PC-9 (cell line): ENCODE data around the gene ATP10A. TPM values are rescaled to one million over a fixed set of nuclear protein-coding genes. Genes with fewer than 3 reads are reported as not detected.
"Not testable (repeated sequence)": the region's sequence is repeated elsewhere in the genome, so short reads cannot be mapped to it uniquely, and the experiment has no call there.

Source experiments
- BruUV-seq: library from RNA; stranded (reverse); fragments of 400-500 nt; replicated peaks from 2 replicates; lab custom pipeline; 2021; lab: Mats Ljungman, UMichigan
- CTCF ChIA-PET: fragments of 300-600 bp; sonication (Branson Sonifier 250); formaldehyde crosslinking; loops from one replicate; lab custom pipeline; 2022; ENCODE audit warnings: antibody characterized with exemption; lab: Charles Lee
- POLR2A ChIA-PET: fragments of 300-600 bp; sonication (Branson Sonifier 250); formaldehyde crosslinking; loops from one replicate; lab custom pipeline; 2022; ENCODE audit warnings: antibody characterized with exemption; ENCODE audit not compliant: unreplicated experiment; lab: Charles Lee
- DNase-seq, 2 experiments: peaks; one replicate each; pipeline versions ENCODE4 v3.0.0 to v3.0.0-alpha.2; 2015 to 2022; ENCODE audit warnings: mixed read lengths in 1 of 2
- H2AFZ ChIP-seq: fragments of 200-600 bp; sonication (generic); 2 replicates; pipeline ENCODE4 v1.8.1; 2017; ENCODE audit warnings: antibody characterized with exemption
- H3F3A ChIP-seq: fragments of 200-600 bp; sonication (generic); 2 replicates; pipeline ENCODE4 v1.8.1; 2017; ENCODE audit warnings: antibody characterized with exemption, mild to moderate bottlenecking, low read depth; ENCODE audit not compliant: insufficient read depth
- H3K27ac ChIP-seq: fragments of 200-600 bp; sonication (generic); 2 replicates; pipeline ENCODE4 v1.6.1; 2016; ENCODE audit warnings: mixed run types
- H3K27me3 ChIP-seq: fragments of 200-600 bp; sonication (generic); 2 replicates; pipeline ENCODE4 v1.6.1; 2016; ENCODE audit warnings: low read depth, mixed run types; ENCODE audit not compliant: insufficient read depth
- H3K36me3 ChIP-seq: fragments of 200-600 bp; sonication (generic); 2 replicates; pipeline ENCODE4 v1.6.1; 2016; ENCODE audit warnings: low read depth, mixed run types
- H3K4me1 ChIP-seq: fragments of 200-600 bp; sonication (generic); replicated peaks from 2 replicates; pipeline ENCODE4 v1.6.1; 2016; ENCODE audit warnings: mixed run types; ENCODE audit not compliant: insufficient read depth
- H3K4me2 ChIP-seq: fragments of 200-600 bp; sonication (generic); 2 replicates; pipeline ENCODE4 v1.6.1; 2017; ENCODE audit warnings: mixed run types
- H3K4me3 ChIP-seq: fragments of 200-600 bp; sonication (generic); 2 replicates; pipeline ENCODE4 v1.6.1; 2016; ENCODE audit warnings: mixed run types
- H3K79me2 ChIP-seq: fragments of 200-600 bp; sonication (generic); 2 replicates; pipeline ENCODE4 v1.6.1; 2017; ENCODE audit warnings: low read depth, mixed run types
- H3K9me2 ChIP-seq: fragments of 200-600 bp; sonication (generic); 2 replicates; pipeline ENCODE4 v1.8.1; 2017; ENCODE audit warnings: mild to moderate bottlenecking; ENCODE audit not compliant: insufficient read depth
- H3K9me3 ChIP-seq: fragments of 200-600 bp; sonication (generic); 2 replicates; pipeline ENCODE4 v1.8.1; 2016; ENCODE audit warnings: low read depth; ENCODE audit not compliant: insufficient read depth
- H4K20me1 ChIP-seq: fragments of 200-600 bp; sonication (generic); 2 replicates; pipeline ENCODE4 v1.8.1; 2017; ENCODE audit not compliant: insufficient read depth
- EZH2 ChIP-seq: fragments of 200-600 bp; sonication (generic); IDR thresholded peaks from 2 replicates; pipeline ENCODE4 v1.8.0; 2017; ENCODE audit warnings: antibody characterized with exemption, low read depth
- intact Hi-C: fragments of 100-400 bp; cut with micrococcal nuclease; formaldehyde crosslinking; loops from one replicate; pipeline ENCODE4 v1.10.0; 2022; ENCODE audit not compliant: unreplicated experiment
- total RNA-seq: library from RNA; stranded (reverse); gene quantifications from 2 replicates; pipeline ENCODE4 v1.2.3, GENCODE V29; 2021
- TF ChIP-seq, protein P1 (sequence below): fragments of 200-600 bp; sonication (generic); conservative IDR thresholded peaks from 2 replicates; pipeline ENCODE4 v1.6.1; 2017; ENCODE audit warnings: mixed run types, antibody characterized with exemption, mild to moderate bottlenecking, moderate library complexity

The ATP10A gene
- total RNA-seq, 1 experiment from 2014 or later = not detected

GRCh38 chr15:25772500-25772899 is 90.6 kb downstream of the ATP10A start:
- TF ChIP-seq, protein P1, sequence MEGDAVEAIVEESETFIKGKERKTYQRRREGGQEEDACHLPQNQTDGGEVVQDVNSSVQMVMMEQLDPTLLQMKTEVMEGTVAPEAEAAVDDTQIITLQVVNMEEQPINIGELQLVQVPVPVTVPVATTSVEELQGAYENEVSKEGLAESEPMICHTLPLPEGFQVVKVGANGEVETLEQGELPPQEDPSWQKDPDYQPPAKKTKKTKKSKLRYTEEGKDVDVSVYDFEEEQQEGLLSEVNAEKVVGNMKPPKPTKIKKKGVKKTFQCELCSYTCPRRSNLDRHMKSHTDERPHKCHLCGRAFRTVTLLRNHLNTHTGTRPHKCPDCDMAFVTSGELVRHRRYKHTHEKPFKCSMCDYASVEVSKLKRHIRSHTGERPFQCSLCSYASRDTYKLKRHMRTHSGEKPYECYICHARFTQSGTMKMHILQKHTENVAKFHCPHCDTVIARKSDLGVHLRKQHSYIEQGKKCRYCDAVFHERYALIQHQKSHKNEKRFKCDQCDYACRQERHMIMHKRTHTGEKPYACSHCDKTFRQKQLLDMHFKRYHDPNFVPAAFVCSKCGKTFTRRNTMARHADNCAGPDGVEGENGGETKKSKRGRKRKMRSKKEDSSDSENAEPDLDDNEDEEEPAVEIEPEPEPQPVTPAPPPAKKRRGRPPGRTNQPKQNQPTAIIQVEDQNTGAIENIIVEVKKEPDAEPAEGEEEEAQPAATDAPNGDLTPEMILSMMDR = no peak
- TF ChIP-seq EZH2 = no peak
- Histone ChIP-seq H3K4me1 (no peaks in the 10 kb centered on the region), H2AFZ (no peak overlapping the region), H3K4me3 (no peak overlapping the region), H3K36me3 (no peaks in the 10 kb centered on the region), H3K27me3 (peaks cover 33% of the 10 kb centered on the region), H4K20me1 (no peaks in the 10 kb centered on the region), H3K4me2 (no peak overlapping the region), H3K79me2 (no peaks in the 10 kb centered on the region), H3K9me2 (no peaks in the 10 kb centered on the region), H3F3A (no peaks in the 10 kb centered on the region), H3K27ac (no peak overlapping the region), H3K9me3 (no peaks in the 10 kb centered on the region)
- ChIA-PET CTCF (no interaction called here), POLR2A (no interaction called here)
- DNase-seq = no peak
- BruUV-seq = no TSS peak
- intact Hi-C loops = no loop called here

GRCh38 chr15:25771736-25772135 is 91.4 kb downstream of the ATP10A start:
- intact Hi-C loops, H3K27ac ChIP-seq, BruUV-seq, H3F3A ChIP-seq, H3K79me2 ChIP-seq, POLR2A ChIA-PET, DNase-seq, H3K4me3 ChIP-seq, H3K9me3 ChIP-seq, H3K4me1 ChIP-seq, CTCF ChIA-PET, H3K4me2 ChIP-seq, H2AFZ ChIP-seq, H4K20me1 ChIP-seq, H3K9me2 ChIP-seq, H3K36me3 ChIP-seq: not testable (repeated sequence)
- peaks cover 33% of the 10 kb centered on the region for H3K27me3 ChIP-seq

DNA sequence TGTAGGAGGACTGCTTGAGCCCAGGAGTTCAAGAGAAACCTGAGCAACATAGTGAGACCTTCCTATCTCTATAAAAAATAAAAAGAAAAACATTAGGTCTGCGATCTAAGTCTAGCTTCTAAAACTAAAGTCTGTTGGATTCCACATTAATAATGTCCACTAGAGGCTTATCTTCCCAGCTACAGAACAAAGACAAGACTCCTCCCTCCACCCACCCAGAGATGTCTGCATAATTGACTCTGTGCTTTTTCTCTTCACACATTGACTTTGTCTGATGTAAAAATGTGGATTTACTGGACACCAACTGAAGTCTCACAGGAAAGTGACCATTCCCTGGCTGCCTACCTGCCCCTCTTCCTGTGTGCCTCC is 91.8 kb downstream of the ATP10A start:
- Histone ChIP-seq H2AFZ (no peak overlapping the region), H3K27me3 (peaks cover 36% of the 10 kb centered on the region), H3K4me2 (no peak overlapping the region), H4K20me1 (no peaks in the 10 kb centered on the region), H3K9me3 (no peaks in the 10 kb centered on the region), H3K9me2 (no peaks in the 10 kb centered on the region), H3K4me3 (no peak overlapping the region), H3K36me3 (no peaks in the 10 kb centered on the region), H3K27ac (no peak overlapping the region), H3K4me1 (no peaks in the 10 kb centered on the region), H3K79me2 (no peaks in the 10 kb centered on the region), H3F3A (no peaks in the 10 kb centered on the region)
- BruUV-seq = no TSS peak
- TF ChIP-seq, protein P1 = no peak
- no peak for TF ChIP-seq EZH2
- ChIA-PET POLR2A (no interaction called here), CTCF (no interaction called here)
- DNase-seq = no peak
- intact Hi-C loops = no loop called here

DNA sequence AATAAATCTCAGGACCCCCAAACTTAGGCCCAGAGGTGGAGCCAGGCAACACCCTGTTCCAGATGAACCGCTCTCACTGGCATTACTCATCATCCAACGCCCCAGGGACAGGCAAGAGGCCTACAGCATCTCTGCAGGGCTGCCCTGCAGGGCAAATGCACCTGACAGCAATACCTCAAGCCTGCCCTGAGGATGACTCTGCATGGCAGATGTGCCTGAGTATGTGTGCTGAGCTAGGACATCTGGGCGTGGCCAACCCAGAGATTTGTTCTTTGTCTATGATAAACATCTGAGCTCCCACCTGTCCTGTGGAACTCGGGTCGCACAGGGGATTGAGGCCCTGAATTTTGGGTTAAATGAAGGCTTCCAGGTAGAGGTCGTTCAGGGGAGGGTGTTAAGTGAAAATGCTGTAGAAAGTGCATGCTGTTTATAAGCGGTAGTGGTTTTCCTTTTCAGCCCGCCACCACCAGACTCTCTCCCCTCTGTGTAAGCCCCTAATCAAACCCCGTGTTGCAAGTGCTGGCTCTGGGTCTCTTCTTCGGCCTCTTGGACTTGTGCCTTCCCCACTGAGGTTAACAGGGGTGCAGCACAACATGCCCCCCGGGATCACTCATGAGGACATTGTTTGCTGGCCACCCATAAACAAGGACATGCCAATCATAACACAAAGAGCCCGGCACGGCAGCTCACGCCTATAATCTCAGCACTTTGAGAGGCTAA is 92.3 kb downstream of the ATP10A start:
- Histone ChIP-seq H3K27me3 (peaks cover 41% of the 10 kb centered on the region), H3K27ac (no peak overlapping the region), H3K4me2 (no peak overlapping the region), H3K9me2 (no peaks in the 10 kb centered on the region), H4K20me1 (no peaks in the 10 kb centered on the region), H3K4me1 (no peaks in the 10 kb centered on the region), H2AFZ (no peak overlapping the region), H3K4me3 (no peak overlapping the region), H3K36me3 (no peaks in the 10 kb centered on the region), H3K79me2 (no peaks in the 10 kb centered on the region), H3F3A (no peaks in the 10 kb centered on the region), H3K9me3 (no peaks in the 10 kb centered on the region)
- DNase-seq = no peak
- no peak for TF ChIP-seq EZH2
- TF ChIP-seq, protein P1 = no peak
- BruUV-seq = no TSS peak
- CTCF ChIA-PET = no interaction called here
- POLR2A ChIA-PET = no interaction called here
- intact Hi-C loops = no loop called here
